GM13976 (cell line): ENCODE measurements around the gene ADRA2A.

ENCODE experiments used
- DNase-seq: peaks from one replicate; pipeline ENCODE4 v3.0.0; 2012; ENCODE audit warnings: low spot score
- CTCF ChIP-seq: IDR thresholded peaks from 2 replicates; pipeline ENCODE4 v1.5.1; 2012; ENCODE audit warnings: borderline replicate concordance, mild to moderate bottlenecking; ENCODE audit not compliant: insufficient read depth; ENCODE audit errors: extremely low read depth, missing control alignments, control extremely low read depth
- in situ Hi-C: fragments of 300-500 bp; cut with MboI; formaldehyde crosslinking; loops from one replicate; pipeline ENCODE4 v1.12.0; 2022; ENCODE audit warnings: low sequenced_read_pairs, mixed read lengths, inconsistent platforms; ENCODE audit not compliant: unreplicated experiment

ADRA2A gene

GRCh38 chr10:111057006-111057405, 19.8 kb upstream of the ADRA2A start:
- DNase-seq = no peak
- TF ChIP-seq CTCF = no peak
- in situ Hi-C loops = no loop called here

- in situ Hi-C loops = no loop called here
- no peak for TF ChIP-seq CTCF
- DNase-seq = no peak
These were observed 13.4 kb upstream of the ADRA2A start for GRCh38 chr10:111063471-111063870.

- no peak for DNase-seq
- TF ChIP-seq CTCF = no peak
- in situ Hi-C loops = no loop called here
These were observed 4.6 kb upstream of the ADRA2A start for GRCh38 chr10:111072232-111072631.

GRCh38 chr10:111075577-111076185, 1.1 kb upstream of the ADRA2A start:
- in situ Hi-C loops = no loop called here
- TF ChIP-seq CTCF = no peak
- DNase-seq = no peak

DNA sequence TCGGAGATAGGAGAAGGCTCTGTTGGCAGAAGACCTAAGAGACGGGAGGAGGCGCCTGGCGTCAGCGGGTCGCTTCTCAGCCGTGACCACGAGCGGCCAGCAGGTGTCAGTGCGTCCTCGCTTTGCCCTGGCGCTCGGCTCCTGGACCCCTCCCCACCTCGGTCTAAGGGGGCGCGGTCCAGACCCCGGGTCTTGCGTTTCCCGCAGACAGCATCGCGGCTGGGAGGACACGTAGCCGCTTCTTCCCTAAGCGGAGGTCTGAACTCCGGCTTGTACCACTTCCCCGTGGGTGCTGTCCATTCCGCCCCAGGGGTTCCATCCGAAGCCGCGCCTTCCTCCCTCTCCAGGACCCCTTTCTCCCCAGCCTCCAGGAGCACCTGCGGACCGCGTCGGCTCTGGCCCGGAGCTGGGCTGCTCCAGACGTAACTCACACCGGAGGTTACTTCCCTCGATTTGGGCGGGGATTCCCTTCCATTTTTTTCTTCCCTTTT, 593 bp upstream of the ADRA2A start:
- DNase-seq = peak; percentile 86
- in situ Hi-C loops = no loop called here
- TF ChIP-seq CTCF = peak; percentile 63

DNA sequence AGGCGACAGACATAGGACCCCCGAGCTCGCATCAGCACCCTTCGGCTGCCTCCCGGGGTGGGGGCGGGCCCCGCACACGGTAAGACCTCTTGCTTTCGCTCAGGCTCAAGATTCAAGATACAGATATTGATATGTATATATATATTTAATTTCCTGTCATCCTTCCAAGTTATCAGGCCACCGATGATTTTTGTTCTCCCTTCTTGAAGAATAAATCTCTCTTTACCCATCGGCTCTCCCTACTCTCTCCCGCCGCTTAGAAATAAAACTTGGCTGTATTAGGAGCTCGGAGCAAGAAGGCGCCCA, 603 bp downstream of the ADRA2A start:
- TF ChIP-seq CTCF = no peak
- in situ Hi-C loops = no loop called here
- DNase-seq = no peak
